Globus pallidus (tissue), 1 donor: Measurements from ENCODE around the gene NBPF1.
"Not testable (repeated sequence)": the region's sequence is repeated elsewhere in the genome, so short reads cannot be mapped to it uniquely, and the experiment has no call there.

Source experiments
- DNase-seq: peaks from one replicate; pipeline ENCODE4 v3.0.0-alpha.2; 2015; ENCODE audit warnings: low spot score

Gene NBPF1

GRCh38 chr1:16545682-16546095, 67.7 kb downstream of the NBPF1 start:
- not testable (repeated sequence) for DNase-seq

- DNase-seq: not testable (repeated sequence)
These were observed 72.9 kb downstream of the NBPF1 start for GRCh38 chr1:16540421-16540893.

- DNase-seq: not testable (repeated sequence)
These were observed 75.8 kb downstream of the NBPF1 start for GRCh38 chr1:16537528-16537927.

GRCh38 chr1:16536796-16537195, 76.6 kb downstream of the NBPF1 start:
- not testable (repeated sequence) for DNase-seq

GRCh38 chr1:16535898-16536297, 77.5 kb downstream of the NBPF1 start:
- DNase-seq: not testable (repeated sequence)

- DNase-seq: not testable (repeated sequence)
These were observed 77.9 kb downstream of the NBPF1 start for GRCh38 chr1:16535487-16535886.

- peak; percentile 33 for DNase-seq
These were observed 78.4 kb downstream of the NBPF1 start for GRCh38 chr1:16534829-16535456.

GRCh38 chr1:16534239-16534828, 79.0 kb downstream of the NBPF1 start:
- DNase-seq: not testable (repeated sequence)

GRCh38 chr1:16532235-16532991, 81.0 kb downstream of the NBPF1 start:
- not testable (repeated sequence) for DNase-seq

GRCh38 chr1:16528338-16528737, 85.0 kb downstream of the NBPF1 start:
- not testable (repeated sequence) for DNase-seq

- DNase-seq: not testable (repeated sequence)
These were observed 87.6 kb downstream of the NBPF1 start for GRCh38 chr1:16525769-16526168.

- not testable (repeated sequence) for DNase-seq
These were observed 91.7 kb downstream of the NBPF1 start for GRCh38 chr1:16521679-16522078.

- DNase-seq: no peak
These were observed 92.1 kb downstream of the NBPF1 start for GRCh38 chr1:16521288-16521583.

- not testable (repeated sequence) for DNase-seq
These were observed 92.7 kb downstream of the NBPF1 start for GRCh38 chr1:16520435-16521287.

GRCh38 chr1:16519255-16519951, 94.0 kb downstream of the NBPF1 start:
- not testable (repeated sequence) for DNase-seq

- not testable (repeated sequence) for DNase-seq
These were observed 94.5 kb downstream of the NBPF1 start for GRCh38 chr1:16518913-16519254.

GRCh38 chr1:16516694-16517410, 96.5 kb downstream of the NBPF1 start:
- not testable (repeated sequence) for DNase-seq

- DNase-seq: peak; percentile 79
These were observed 99.0 kb downstream of the NBPF1 start, which contains the start of gene RNU1-1 for GRCh38 chr1:16514107-16515055. Gene RNU1-1 (minus strand): TSS chr1:16514285.

GRCh38 chr1:16513412-16514106, 99.8 kb downstream of the NBPF1 start:
- peak; percentile 71 for DNase-seq
